Mesenchymal stem cell (in vitro differentiated cells and primary cell): ENCODE measurements around the gene LYAR.
A peak's percentile ranks its signal among the peaks of the same experiment; 100 is the strongest.
"Not testable (repeated sequence)": the region's sequence is repeated elsewhere in the genome, so short reads cannot be mapped to it uniquely, and the experiment has no call there.

Experiments
- DNase-seq: peaks from one replicate; pipeline ENCODE4 v3.0.0-alpha.2; 2013
- H2AFZ ChIP-seq: one replicate; pipeline ENCODE4 v1.6.1; 2013; ENCODE audit warnings: low read depth, mild to moderate bottlenecking, control low read depth, inconsistent platforms, low read length, moderate library complexity
- H2AK5ac ChIP-seq: 2 replicates; pipeline ENCODE4 v1.6.1; 2013; ENCODE audit warnings: low read length, moderate library complexity, mild to moderate bottlenecking, inconsistent platforms; ENCODE audit not compliant: severe bottlenecking
- H2BK120ac ChIP-seq: one replicate; pipeline ENCODE4 v1.6.1; 2013; ENCODE audit warnings: low read depth, mild to moderate bottlenecking, inconsistent platforms, low read length, moderate library complexity
- H2BK12ac ChIP-seq, 2 experiments: one replicate each; pipeline ENCODE4 v1.6.1; 2013; ENCODE audit warnings: inconsistent platforms in 2 of 2, low read length in 2 of 2, mild to moderate bottlenecking in 2 of 2, moderate library complexity in 2 of 2, control low read depth in 1 of 2
- H2BK15ac ChIP-seq: one replicate; pipeline ENCODE4 v1.6.1; 2013; ENCODE audit warnings: mild to moderate bottlenecking, low read depth, inconsistent platforms; ENCODE audit not compliant: poor library complexity, severe bottlenecking
- H2BK5ac ChIP-seq: 2 replicates; pipeline ENCODE4 v1.6.1; 2013; ENCODE audit warnings: low read depth, mild to moderate bottlenecking, low read length, control low read depth, inconsistent platforms; ENCODE audit not compliant: poor library complexity, severe bottlenecking
- H3K14ac ChIP-seq, 2 experiments: one replicate each; pipeline ENCODE4 v1.6.1; 2013; ENCODE audit warnings: inconsistent platforms in 2 of 2, low read length in 2 of 2, control low read depth in 1 of 2, mild to moderate bottlenecking in 1 of 2, moderate library complexity in 1 of 2
- H3K18ac ChIP-seq, 2 experiments: one replicate each; pipeline ENCODE4 v1.6.1; 2013; ENCODE audit warnings: inconsistent platforms in 2 of 2, low read length in 2 of 2, control low read depth in 1 of 2, low read depth in 1 of 2, mild to moderate bottlenecking in 1 of 2
- H3K23ac ChIP-seq, 2 experiments: one replicate each; pipeline ENCODE4 v1.6.1; 2013; ENCODE audit warnings: inconsistent platforms in 2 of 2, low read length in 2 of 2, mild to moderate bottlenecking in 2 of 2, moderate library complexity in 2 of 2, control low read depth in 1 of 2
- H3K27ac ChIP-seq: 2 replicates; pipeline ENCODE4 v1.5.1; 2013; ENCODE audit warnings: mild to moderate bottlenecking, moderate library complexity, low read length, control low read depth, inconsistent platforms; ENCODE audit not compliant: poor library complexity, severe bottlenecking
- H3K27me3 ChIP-seq, 2 experiments: 2 replicates each; pipeline versions ENCODE4 v1.6.1 to v1.7.0; 2013; ENCODE audit warnings: low read length in 2 of 2, mild to moderate bottlenecking in 2 of 2, moderate library complexity in 2 of 2, control low read depth in 1 of 2, inconsistent platforms in 1 of 2; ENCODE audit not compliant: control insufficient read depth in 1 of 2, insufficient read depth in 1 of 2
- H3K36me3 ChIP-seq, 2 experiments: 2 replicates each; pipeline versions ENCODE4 v1.6.1 to v1.7.0; 2013; ENCODE audit warnings: low read length in 2 of 2, control low read depth in 1 of 2, inconsistent platforms in 1 of 2, low read depth in 1 of 2, mild to moderate bottlenecking in 1 of 2; ENCODE audit not compliant: insufficient read depth in 2 of 2, control insufficient read depth in 1 of 2
- H3K4ac ChIP-seq, 2 experiments: one replicate each; pipeline ENCODE4 v1.6.1; 2013; ENCODE audit warnings: inconsistent platforms in 2 of 2, low read length in 2 of 2, mild to moderate bottlenecking in 2 of 2, moderate library complexity in 2 of 2, control low read depth in 1 of 2, low read depth in 1 of 2
- H3K4me1 ChIP-seq: 2 replicates; pipeline ENCODE4 v1.6.1; 2013; ENCODE audit warnings: low read depth, low read length, control low read depth; ENCODE audit not compliant: control insufficient read depth, insufficient read depth
- H3K4me2 ChIP-seq: 2 replicates; pipeline ENCODE4 v1.6.1; 2013; ENCODE audit warnings: low read length, mild to moderate bottlenecking, inconsistent platforms; ENCODE audit not compliant: poor library complexity, severe bottlenecking
- H3K4me3 ChIP-seq, 2 experiments: 2 replicates each; pipeline versions ENCODE4 v1.5.1 to v1.7.0; 2013; ENCODE audit warnings: low read length in 2 of 2, mild to moderate bottlenecking in 2 of 2, control low read depth in 1 of 2, low read depth in 1 of 2; ENCODE audit not compliant: insufficient read depth in 1 of 2
- H3K79me1 ChIP-seq: replicated peaks from 2 replicates; pipeline ENCODE4 v1.6.1; 2013; ENCODE audit warnings: mild to moderate bottlenecking, control low read depth, low read length, inconsistent platforms; ENCODE audit not compliant: poor library complexity, severe bottlenecking
- H3K9ac ChIP-seq: 2 replicates; pipeline ENCODE4 v1.7.0; 2013; ENCODE audit warnings: mild to moderate bottlenecking, low read length, moderate library complexity
- H3K9me3 ChIP-seq: 2 replicates; pipeline ENCODE4 v1.7.0; 2013; ENCODE audit warnings: mild to moderate bottlenecking, low read length; ENCODE audit not compliant: control insufficient read depth
- H4K8ac ChIP-seq: one replicate; pipeline ENCODE4 v1.6.1; 2013; ENCODE audit warnings: inconsistent platforms, mild to moderate bottlenecking, low read length, moderate library complexity
- H4K91ac ChIP-seq: one replicate; pipeline ENCODE4 v1.6.1; 2013; ENCODE audit warnings: mild to moderate bottlenecking, low read length, inconsistent platforms
- WGBS: methylation state at CpG from one replicate; pipeline ENCODE4 v1.1.7; 2013; ENCODE audit warnings: mixed read lengths; 5-methylcytosine and 5-hydroxymethylcytosine counted together

LYAR gene

DNA sequence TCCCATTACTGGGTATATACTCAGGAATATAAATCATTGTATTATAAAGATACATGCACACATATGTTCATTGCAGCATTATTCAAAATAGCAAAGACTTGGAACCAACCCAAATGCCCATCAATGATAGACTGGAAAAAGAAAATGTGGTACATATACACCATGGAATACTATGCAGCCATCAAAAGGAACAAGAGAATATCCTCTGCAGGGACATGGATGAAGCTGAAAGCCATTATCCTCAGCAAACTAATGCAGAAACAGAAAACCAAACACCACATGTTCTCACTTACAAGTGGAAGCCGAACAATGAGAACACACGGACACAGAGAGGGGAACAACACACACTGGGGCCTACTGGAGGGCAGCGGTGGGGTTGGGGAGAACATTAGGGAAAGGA, 32.2 kb downstream of the LYAR start:
- not testable (repeated sequence) for H2BK15ac ChIP-seq, H2AK5ac ChIP-seq, H2BK120ac ChIP-seq, H3K23ac ChIP-seq, H3K14ac ChIP-seq, H3K27ac ChIP-seq, H3K4me3 ChIP-seq, H3K36me3 ChIP-seq, H4K8ac ChIP-seq, H3K9ac ChIP-seq, H3K4ac ChIP-seq, H2BK12ac ChIP-seq, DNase-seq, H2AFZ ChIP-seq, H3K4me1 ChIP-seq, H3K18ac ChIP-seq, H4K91ac ChIP-seq, H3K4me2 ChIP-seq, H3K79me1 ChIP-seq, H2BK5ac ChIP-seq, H3K9me3 ChIP-seq
- 40% methylated on average over 1 of the region's 3 CpGs for WGBS
- H3K27me3 ChIP-seq = peaks cover 28 to 32% of the 10 kb centered on the region in 2 experiments

DNA sequence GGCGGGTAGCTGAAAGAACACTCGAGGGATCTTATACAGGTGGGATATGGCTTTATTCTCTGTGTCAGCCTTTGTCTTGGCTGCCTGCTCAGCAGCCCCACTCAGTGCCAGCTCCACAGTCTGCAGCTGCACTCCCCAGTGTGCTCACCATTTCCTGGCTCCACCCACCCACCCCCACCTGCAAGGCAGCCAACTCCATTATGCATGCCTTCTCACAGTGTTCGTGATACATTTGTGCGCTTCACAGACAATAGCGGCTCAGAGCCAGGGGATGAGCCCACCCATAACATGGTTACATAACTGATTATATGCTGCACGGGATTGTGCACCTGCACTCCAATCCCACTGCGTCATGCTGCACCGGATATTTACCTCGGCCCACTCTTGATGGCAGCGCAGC, 33.2 kb downstream of the LYAR start:
- H3K4me1 ChIP-seq = no peaks in the 10 kb centered on the region
- H2BK120ac ChIP-seq = no peak overlapping the region
- peaks cover 25 to 32% of the 10 kb centered on the region in 2 experiments for H3K27me3 ChIP-seq
- no peak overlapping the region for H2BK12ac ChIP-seq
- H4K91ac ChIP-seq = no peak overlapping the region
- 87% methylated on average over 8 of the region's 10 CpGs for WGBS
- no peak overlapping the region for H3K27ac ChIP-seq
- no peak overlapping the region for H3K4ac ChIP-seq
- no peak overlapping the region for H4K8ac ChIP-seq
- H2AFZ ChIP-seq = no peak overlapping the region
- no peak for DNase-seq
- no peak overlapping the region for H3K18ac ChIP-seq
- H3K4me3 ChIP-seq = no peak overlapping the region
- H3K23ac ChIP-seq = no peak overlapping the region
- no peaks in the 10 kb centered on the region for H3K79me1 ChIP-seq
- no peak overlapping the region for H2AK5ac ChIP-seq
- no peak overlapping the region for H3K9ac ChIP-seq
- H3K9me3 ChIP-seq = no peaks in the 10 kb centered on the region
- H2BK15ac ChIP-seq = no peak overlapping the region
- no peaks in the 10 kb centered on the region for H3K36me3 ChIP-seq
- no peak overlapping the region for H3K4me2 ChIP-seq
- H2BK5ac ChIP-seq = no peak overlapping the region
- H3K14ac ChIP-seq = peak overlapping the region in 1 of 2 experiments; percentile 41

DNA sequence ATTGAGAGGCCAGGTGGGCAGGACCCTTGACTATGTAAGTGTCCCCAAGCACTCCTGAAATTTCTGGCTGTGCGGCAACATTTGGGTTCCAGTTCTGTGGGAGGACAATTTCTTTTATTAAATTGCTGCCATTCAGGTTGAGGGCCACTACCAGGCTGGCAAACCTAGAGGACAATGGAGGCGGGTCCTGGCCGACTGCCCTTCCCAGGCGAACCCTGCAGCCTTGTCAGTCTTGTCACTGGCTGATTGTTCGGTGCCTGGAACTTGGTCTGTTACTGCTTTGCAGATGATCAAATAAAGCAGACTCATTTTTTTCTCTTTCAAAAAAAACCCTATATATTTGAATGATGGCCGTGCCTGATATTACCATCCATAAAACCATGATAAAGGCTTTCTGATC, 35.3 kb downstream of the LYAR start:
- DNase-seq = no peak
- no peak overlapping the region for H2BK5ac ChIP-seq
- no peaks in the 10 kb centered on the region for H3K9me3 ChIP-seq
- H2BK12ac ChIP-seq = no peak overlapping the region
- H3K18ac ChIP-seq = no peak overlapping the region
- H3K14ac ChIP-seq = no peak overlapping the region
- H3K9ac ChIP-seq = no peak overlapping the region
- no peak overlapping the region for H4K8ac ChIP-seq
- 89% methylated on average over 6 of the region's 6 CpGs for WGBS
- no peak overlapping the region for H2AK5ac ChIP-seq
- no peak overlapping the region for H2BK120ac ChIP-seq
- H3K36me3 ChIP-seq = no peaks in the 10 kb centered on the region
- no peak overlapping the region for H3K4ac ChIP-seq
- H2AFZ ChIP-seq = no peak overlapping the region
- no peak overlapping the region for H4K91ac ChIP-seq
- no peaks in the 10 kb centered on the region for H3K79me1 ChIP-seq
- no peaks in the 10 kb centered on the region for H3K4me1 ChIP-seq
- H3K23ac ChIP-seq = no peak overlapping the region
- H2BK15ac ChIP-seq = no peak overlapping the region
- H3K27me3 ChIP-seq = peaks cover 30 to 31% of the 10 kb centered on the region in 2 experiments
- H3K27ac ChIP-seq = no peak overlapping the region
- H3K4me3 ChIP-seq = no peak overlapping the region
- H3K4me2 ChIP-seq = no peak overlapping the region

DNA sequence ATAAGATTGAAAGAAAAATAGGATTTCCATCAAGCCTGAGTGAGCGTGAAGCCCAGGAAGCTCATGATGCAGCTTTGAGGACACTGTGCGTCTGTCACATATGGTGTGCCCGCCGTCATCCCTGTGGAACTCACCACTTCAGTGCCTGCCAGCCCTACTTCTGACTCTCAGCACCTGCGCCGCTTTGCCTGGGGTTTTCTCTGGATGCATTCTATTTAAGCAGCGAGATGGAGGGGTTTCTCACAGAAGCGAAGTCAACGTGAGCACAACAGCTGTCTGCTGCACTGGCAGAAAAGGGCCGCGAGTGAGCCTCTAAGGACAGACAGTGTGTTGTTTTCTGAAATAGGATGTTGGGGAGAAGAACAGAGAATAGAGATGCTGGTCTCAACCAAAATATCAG, 35.8 kb downstream of the LYAR start:
- Histone ChIP-seq H2BK120ac (no peak overlapping the region), H3K4me2 (no peak overlapping the region)
- WGBS = 82% methylated on average over 11 of the region's 11 CpGs

More for the DNA sequence above, 35.8 kb downstream of the LYAR start:
- no peak overlapping the region for H3K27ac ChIP-seq
- no peak overlapping the region for H2AK5ac ChIP-seq
- H3K4ac ChIP-seq = no peak overlapping the region
- H3K4me1 ChIP-seq = no peaks in the 10 kb centered on the region
- H3K14ac ChIP-seq = no peak overlapping the region
- no peaks in the 10 kb centered on the region for H3K36me3 ChIP-seq
- H3K4me3 ChIP-seq = no peak overlapping the region
- H2AFZ ChIP-seq = no peak overlapping the region
- no peak overlapping the region for H2BK15ac ChIP-seq
- no peak overlapping the region for H4K8ac ChIP-seq
- H3K9me3 ChIP-seq = no peaks in the 10 kb centered on the region
- DNase-seq = no peak
- H3K79me1 ChIP-seq = no peaks in the 10 kb centered on the region
- peaks cover 27 to 30% of the 10 kb centered on the region in 2 experiments for H3K27me3 ChIP-seq
- no peak overlapping the region for H3K9ac ChIP-seq
- no peak overlapping the region for H2BK5ac ChIP-seq
- no peak overlapping the region for H3K23ac ChIP-seq
- H3K18ac ChIP-seq = no peak overlapping the region
- H2BK12ac ChIP-seq = no peak overlapping the region
- no peak overlapping the region for H4K91ac ChIP-seq
